Esophagus squamous epithelium (tissue), 5 donors: ENCODE measurements around the gene TAF4B. TPM values are rescaled to one million over a fixed set of nuclear protein-coding genes. Genes with fewer than 3 reads are reported as not detected.

Source experiments
- DNase-seq: peaks from one replicate; lab custom pipeline; 2025; lab: John Stamatoyannopoulos, UW
- H3K27ac ChIP-seq, 4 donors: fragments of 200-600 bp; sonication (generic); one replicate each; pipeline ENCODE4 v1.5.1; 2016 to 2019; ENCODE audit warnings: mild to moderate bottlenecking in 1 of 4
- H3K27me3 ChIP-seq, 4 donors: fragments of 200-600 bp; sonication (generic); 1 replicate in 3 of 4; 2 replicates in 1 of 4; pipeline versions ENCODE4 v1.5.1 to v1.6.0; 2017 to 2021; ENCODE audit warnings: antibody characterized with exemption in 1 of 4
- H3K36me3 ChIP-seq, 3 donors: fragments of 200-600 bp; sonication (generic); one replicate each; pipeline ENCODE4 v1.5.1; 2016 to 2019
- H3K4me1 ChIP-seq, 3 donors: fragments of 200-600 bp; sonication (generic); one replicate each; pipeline ENCODE4 v1.5.1; 2017 to 2019
- H3K4me3 ChIP-seq, 4 donors: fragments of 200-600 bp; sonication (generic); 1 replicate in 3 of 4; 2 replicates in 1 of 4; pipeline ENCODE4 v1.5.1; 2016 to 2019; ENCODE audit warnings: mild to moderate bottlenecking in 2 of 4, moderate library complexity in 1 of 4
- H3K9me3 ChIP-seq, 3 donors: fragments of 200-600 bp; sonication (generic); one replicate each; pipeline ENCODE4 v1.5.1; 2016 to 2019
- POLR2A ChIP-seq, 4 donors: fragments of 450-650 bp; IDR thresholded peaks; one replicate each; pipeline ENCODE4 v1.6.1; 2017; ENCODE audit warnings: antibody characterized with exemption in 4 of 4, mild to moderate bottlenecking in 4 of 4, moderate library complexity in 3 of 4
- WGBS, 2 donors: methylation state at CpG; one replicate each; pipeline ENCODE4 v1.1.5; 2018; 5-methylcytosine and 5-hydroxymethylcytosine counted together
- intact Hi-C: fragments of 100-400 bp; cut with DNase I; formaldehyde crosslinking; loops from one replicate; pipeline ENCODE4 v1.15.0; 2022
- small RNA-seq, 4 donors: library from RNA; depleted of rRNA; stranded (forward); fragments of <200 nt; gene quantifications; one replicate each; pipeline ENCODE3, GENCODE V24; 2016
- total RNA-seq, 4 donors: library from RNA; depleted of rRNA; stranded (reverse); fragments of >200 nt; gene quantifications; one replicate each; pipeline ENCODE4 v1.1.0, GENCODE V29; 2016
- TF ChIP-seq, protein P1 (sequence below), 6 experiments: fragments of 450-650 bp in 4 of 6; fragments of 200-600 bp in 2 of 6; sonication (generic) in 2 of 6; IDR thresholded peaks; one replicate each; pipeline ENCODE4 v1.5.1; 2016 to 2019; ENCODE audit warnings: antibody characterized with exemption in 6 of 6, mild to moderate bottlenecking in 4 of 6, moderate library complexity in 4 of 6
- donor health status: DM: yes; HTN: yes; CAD: no.

Gene TAF4B
- total RNA-seq, 4 donors from 2014 or later = 5.9 to 20.2 (median 7.0) TPM

DNA sequence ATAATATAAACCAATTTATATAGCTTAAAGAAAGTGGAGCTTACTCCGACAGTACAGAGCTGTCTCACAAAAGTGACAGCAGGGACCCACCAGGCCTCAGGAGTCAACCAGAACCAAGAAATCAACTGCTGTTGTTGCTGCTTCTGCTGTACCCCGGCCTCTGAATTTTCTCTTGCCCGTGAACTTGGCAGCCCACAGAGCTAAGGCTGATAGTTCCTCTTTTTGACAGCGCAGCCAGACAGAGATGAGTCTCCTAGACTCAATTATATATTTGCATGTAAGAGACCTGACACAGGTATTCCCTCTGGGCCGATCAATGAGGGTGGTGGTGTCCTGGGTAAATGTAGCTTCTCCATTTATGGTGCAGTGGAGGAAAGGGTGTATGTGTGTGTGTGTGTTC lies 212.7 kb downstream of the TAF4B start:
- Histone ChIP-seq H3K4me1 (peaks cover 0 to 25% (median 0%) of the 10 kb centered on the region in 3 donors), H3K27ac (no peak overlapping the region), H3K36me3 (no peaks in the 10 kb centered on the region), H3K4me3 (no peak overlapping the region), H3K27me3 (no peaks in the 10 kb centered on the region), H3K9me3 (no peaks in the 10 kb centered on the region)
- TF ChIP-seq POLR2A (IDR thresholded peaks at IDR 0.05) = no peak
- TF ChIP-seq, protein P1, sequence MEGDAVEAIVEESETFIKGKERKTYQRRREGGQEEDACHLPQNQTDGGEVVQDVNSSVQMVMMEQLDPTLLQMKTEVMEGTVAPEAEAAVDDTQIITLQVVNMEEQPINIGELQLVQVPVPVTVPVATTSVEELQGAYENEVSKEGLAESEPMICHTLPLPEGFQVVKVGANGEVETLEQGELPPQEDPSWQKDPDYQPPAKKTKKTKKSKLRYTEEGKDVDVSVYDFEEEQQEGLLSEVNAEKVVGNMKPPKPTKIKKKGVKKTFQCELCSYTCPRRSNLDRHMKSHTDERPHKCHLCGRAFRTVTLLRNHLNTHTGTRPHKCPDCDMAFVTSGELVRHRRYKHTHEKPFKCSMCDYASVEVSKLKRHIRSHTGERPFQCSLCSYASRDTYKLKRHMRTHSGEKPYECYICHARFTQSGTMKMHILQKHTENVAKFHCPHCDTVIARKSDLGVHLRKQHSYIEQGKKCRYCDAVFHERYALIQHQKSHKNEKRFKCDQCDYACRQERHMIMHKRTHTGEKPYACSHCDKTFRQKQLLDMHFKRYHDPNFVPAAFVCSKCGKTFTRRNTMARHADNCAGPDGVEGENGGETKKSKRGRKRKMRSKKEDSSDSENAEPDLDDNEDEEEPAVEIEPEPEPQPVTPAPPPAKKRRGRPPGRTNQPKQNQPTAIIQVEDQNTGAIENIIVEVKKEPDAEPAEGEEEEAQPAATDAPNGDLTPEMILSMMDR (IDR thresholded peaks at IDR 0.05) = no peak
- DNase-seq = no peak
- 75 to 83% methylated on average over 3 to 5 of the region's 5 CpGs for WGBS, 2 donors
- intact Hi-C loops = no loop called here

DNA sequence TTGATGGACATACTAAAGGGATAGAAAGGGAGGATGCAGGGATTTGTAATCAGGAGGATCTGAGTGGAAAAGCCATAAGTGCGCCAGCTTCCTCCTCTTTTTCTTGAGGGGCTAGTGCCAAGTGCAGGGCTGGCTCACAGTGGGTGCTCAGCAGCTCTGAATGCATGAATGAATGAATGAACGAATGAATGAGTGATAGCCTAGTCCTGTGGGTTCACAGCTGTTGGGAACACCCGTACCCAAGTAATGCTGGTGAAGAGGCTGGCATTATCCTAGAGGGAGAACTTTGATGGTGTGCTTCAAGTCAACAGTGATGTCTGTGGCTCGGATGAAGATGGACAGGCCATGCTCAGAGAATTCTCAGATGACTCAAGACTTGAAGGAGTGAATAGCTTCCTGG lies 213.3 kb downstream of the TAF4B start:
- TF ChIP-seq POLR2A (IDR thresholded peaks at IDR 0.05) = no peak
- TF ChIP-seq, protein P1 (IDR thresholded peaks at IDR 0.05) = no peak

GRCh38 chr18:26440644-26441043 lies 214.4 kb downstream of the TAF4B start:
- no peak for TF ChIP-seq POLR2A (IDR thresholded peaks at IDR 0.05)
- TF ChIP-seq, protein P1 (IDR thresholded peaks at IDR 0.05) = no peak
- Histone ChIP-seq H3K27ac (peak overlapping the region in 1 of 4 donors; percentile 51), H3K9me3 (no peaks in the 10 kb centered on the region), H3K27me3 (no peaks in the 10 kb centered on the region), H3K4me3 (no peak overlapping the region), H3K36me3 (no peaks in the 10 kb centered on the region), H3K4me1 (peaks cover 0 to 25% (median 0%) of the 10 kb centered on the region in 3 donors)
- intact Hi-C loops = no loop called here
- DNase-seq = no peak
- WGBS, 2 donors = 37 to 53% methylated on average over 8 of the region's 8 CpGs

More for the DNA sequence above, 213.3 kb downstream of the TAF4B start:
- Histone ChIP-seq H3K27me3 (no peaks in the 10 kb centered on the region), H3K4me3 (no peak overlapping the region), H3K36me3 (no peaks in the 10 kb centered on the region), H3K4me1 (peaks cover 0 to 25% (median 0%) of the 10 kb centered on the region in 3 donors), H3K27ac (no peak overlapping the region), H3K9me3 (no peaks in the 10 kb centered on the region)
- no peak for DNase-seq
- 82 to 94% methylated on average over 4 of the region's 4 CpGs for WGBS, 2 donors
- intact Hi-C loops = no loop called here

Small RNAs within 50 kb of the gene (small RNA-seq; reads per million reads assigned to genes)
- gene RNU6-1289P = 0 reads per million in 4 donors

Other genes starting within 250 kb of the TAF4B start
- gene SS18, start 135.8 kb upstream of the TAF4B start, total RNA-seq = 100 to 1,000 TPM in 1 of 4 donors, 10 to 100 TPM in 3; 72.7 to 107 (median 82.4) TPM
- not detected for gene PSMA8, start 92.6 kb upstream of the TAF4B start, total RNA-seq